AG09319 (cell line): Measurements from ENCODE around the gene GRIN2D.
A peak's percentile ranks its signal among the peaks of the same experiment; 100 is the strongest.

ENCODE experiments used
- DNase-seq: peaks from one replicate; pipeline ENCODE4 v3.0.0-alpha.2; 2010; ENCODE audit warnings: low read depth; ENCODE audit errors: extremely low read depth
- CTCF ChIP-seq: IDR thresholded peaks from 2 replicates; pipeline ENCODE4 v1.5.1; 2011; ENCODE audit warnings: low read depth, mild to moderate bottlenecking, inconsistent platforms, low read length, moderate library complexity

GRIN2D gene

GRCh38 chr19:48353677-48354076 lies 39.8 kb upstream of the GRIN2D start:
- no peak for DNase-seq
- no peak for TF ChIP-seq CTCF

GRCh38 chr19:48354332-48354992 lies 39.0 kb upstream of the GRIN2D start:
- TF ChIP-seq CTCF, result no peak
- no peak for DNase-seq

GRCh38 chr19:48355365-48355954 lies 38.0 kb upstream of the GRIN2D start:
- TF ChIP-seq CTCF, result no peak
- DNase-seq, result no peak

- no peak for TF ChIP-seq CTCF
- DNase-seq, result no peak
These were observed 34.3 kb upstream of the GRIN2D start for GRCh38 chr19:48359123-48359522.

- DNase-seq, result no peak
- TF ChIP-seq CTCF, result no peak
These were observed 31.6 kb upstream of the GRIN2D start for GRCh38 chr19:48361912-48362311.

GRCh38 chr19:48362716-48363499 lies 30.6 kb upstream of the GRIN2D start:
- DNase-seq, result peak; percentile 75
- no peak for TF ChIP-seq CTCF

GRCh38 chr19:48363500-48363809 lies 30.0 kb upstream of the GRIN2D start:
- DNase-seq, result no peak
- no peak for TF ChIP-seq CTCF
